HG03469 (cell line): ENCODE data around the gene LRP1.

Experiments
- ATAC-seq: cut with Tn5 transposase; IDR thresholded peaks from one replicate; pipeline ENCODE4 v1.9.1; 2021; ENCODE audit warnings: mild to moderate bottlenecking, moderate library complexity, moderate number of reproducible peaks; ENCODE audit not compliant: unreplicated experiment

The LRP1 gene

GRCh38 chr12:57127726-57128518 lies at the start of gene LRP1:
LRP1 (plus strand) TSS chr12:57128483; CDS start chr12:57128965, 482 bp downstream.
- ATAC-seq: no peak

- peak; percentile 91 for ATAC-seq
These were observed 49.5 kb upstream of the LRP1 start, which contains the start of gene NEMP1 for GRCh38 chr12:57078519-57079404. NEMP1 (minus strand) TSS chr12:57078791; CDS start chr12:57078745, 46 bp downstream.

- ATAC-seq: no peak
These were observed 48.5 kb upstream of the LRP1 start for GRCh38 chr12:57079821-57080220.

GRCh38 chr12:57080855-57081254 lies 47.4 kb upstream of the LRP1 start:
- no peak for ATAC-seq

- no peak for ATAC-seq
These were observed 42.2 kb upstream of the LRP1 start for GRCh38 chr12:57085999-57086492.

- ATAC-seq: no peak
These were observed 41.7 kb upstream of the LRP1 start for GRCh38 chr12:57086493-57087009.

- no peak for ATAC-seq
These were observed 41.1 kb upstream of the LRP1 start for GRCh38 chr12:57087010-57087690.

- ATAC-seq: no peak
These were observed 40.5 kb upstream of the LRP1 start for GRCh38 chr12:57087691-57088353.

- peak; percentile 28 for ATAC-seq
These were observed 39.7 kb upstream of the LRP1 start, which contains the start of gene NAB2 for GRCh38 chr12:57088354-57089270. NAB2 (plus strand) TSS chr12:57089114; CDS start chr12:57089272, 158 bp downstream.

GRCh38 chr12:57089271-57090245 lies 38.7 kb upstream of the LRP1 start:
- no peak for ATAC-seq

- no peak for ATAC-seq
These were observed 37.8 kb upstream of the LRP1 start for GRCh38 chr12:57090490-57090889.

GRCh38 chr12:57090924-57091637 lies 37.2 kb upstream of the LRP1 start:
- ATAC-seq: no peak

GRCh38 chr12:57091638-57092528 lies 36.4 kb upstream of the LRP1 start:
- no peak for ATAC-seq

- no peak for ATAC-seq
These were observed 35.8 kb upstream of the LRP1 start for GRCh38 chr12:57092529-57092862.

GRCh38 chr12:57092876-57093414 lies 35.3 kb upstream of the LRP1 start:
- no peak for ATAC-seq
